GM18858 (cell line): ENCODE measurements around the gene COG6.
A peak's percentile ranks its signal among the peaks of the same experiment; 100 is the strongest.

Experiments used
- ATAC-seq: cut with Tn5 transposase; IDR thresholded peaks from one replicate; pipeline ENCODE4 v1.9.1; 2021; ENCODE audit not compliant: unreplicated experiment

COG6 gene

GRCh38 chr13:39655569-39656324 lies at the start of gene COG6:
TSS of gene COG6 (plus strand) at chr13:39655662. CDS start at chr13:39655727, 65 bp downstream.
- ATAC-seq: peak; percentile 90

GRCh38 chr13:39605677-39606320 lies 49.7 kb upstream of the COG6 start:
- no peak for ATAC-seq

DNA sequence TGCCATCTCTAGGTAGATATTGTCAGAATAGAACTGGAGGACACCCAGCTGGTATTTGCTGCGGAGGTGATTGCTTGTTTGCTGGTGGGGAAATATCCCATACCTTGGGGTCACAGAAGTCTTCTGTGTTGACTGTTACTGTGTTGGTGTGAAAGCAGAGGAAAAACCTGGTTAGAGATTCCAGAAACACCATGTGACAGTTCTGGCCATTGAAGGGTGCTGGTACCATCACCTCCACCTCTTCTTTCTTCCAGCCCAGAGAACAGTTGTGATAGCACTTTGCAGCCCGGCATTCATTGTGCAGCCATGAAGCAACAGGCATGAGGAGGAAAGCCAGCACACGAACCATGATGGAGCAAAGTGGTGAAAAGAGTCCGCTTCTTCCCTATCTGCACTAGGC lies 47.6 kb upstream of the COG6 start:
- ATAC-seq: no peak

DNA sequence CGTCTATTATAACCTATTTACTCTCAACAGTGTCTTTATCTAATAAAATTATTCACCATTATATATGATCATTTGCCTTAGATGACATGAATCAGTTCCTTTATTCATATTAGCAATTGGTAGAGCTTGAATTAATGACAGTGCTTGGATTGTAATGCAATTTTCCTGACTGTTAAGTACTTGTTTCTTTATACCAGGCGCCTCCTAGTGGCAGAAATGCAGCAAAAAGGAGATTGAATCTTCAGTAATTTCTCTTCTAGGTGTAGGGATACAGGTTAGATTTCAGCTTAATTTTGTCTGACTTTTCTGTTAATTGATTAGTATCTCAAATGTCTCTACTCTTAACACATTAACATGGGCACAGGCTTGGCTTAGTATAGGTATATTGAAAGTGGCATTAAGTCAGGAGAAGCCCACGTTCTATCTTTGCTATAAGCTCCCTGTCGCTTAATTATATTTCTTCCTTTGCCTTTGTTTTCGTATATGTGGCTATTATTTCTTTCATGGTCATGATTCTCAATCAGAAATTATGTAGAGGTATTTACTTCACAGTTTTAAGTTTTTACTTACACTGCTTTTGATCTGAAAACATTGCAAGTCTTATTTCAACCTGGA lies 43.3 kb upstream of the COG6 start:
- ATAC-seq: peak; percentile 49

DNA sequence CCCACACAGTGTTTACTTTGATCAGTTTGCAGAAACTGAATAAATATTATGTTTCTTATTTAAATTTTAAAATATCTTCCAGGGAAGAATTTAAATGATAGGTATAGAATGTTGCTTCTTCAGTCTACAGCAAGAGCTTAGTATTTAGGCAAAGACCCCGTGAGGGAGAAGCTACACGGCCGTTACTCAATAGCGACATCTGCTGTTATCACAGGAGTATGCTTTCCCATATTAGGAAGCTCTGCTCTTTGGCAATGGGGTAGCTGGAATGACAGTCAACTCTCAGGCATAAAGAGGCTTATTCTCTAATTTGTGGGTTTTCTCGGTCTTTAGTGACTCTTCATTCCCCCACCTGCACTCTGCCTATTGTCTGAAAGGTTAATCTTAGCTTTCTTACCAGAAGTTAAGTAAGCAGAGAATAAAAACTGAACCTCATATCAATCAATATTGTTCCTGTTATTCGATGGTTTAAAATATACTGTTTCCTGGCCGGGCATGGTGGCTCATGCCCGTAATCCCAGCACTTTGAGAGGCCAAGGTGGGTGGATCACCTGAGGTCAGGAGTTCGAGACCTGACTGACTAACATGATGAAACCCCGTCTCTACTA lies 39.3 kb upstream of the COG6 start:
- ATAC-seq: peak; percentile 62

DNA sequence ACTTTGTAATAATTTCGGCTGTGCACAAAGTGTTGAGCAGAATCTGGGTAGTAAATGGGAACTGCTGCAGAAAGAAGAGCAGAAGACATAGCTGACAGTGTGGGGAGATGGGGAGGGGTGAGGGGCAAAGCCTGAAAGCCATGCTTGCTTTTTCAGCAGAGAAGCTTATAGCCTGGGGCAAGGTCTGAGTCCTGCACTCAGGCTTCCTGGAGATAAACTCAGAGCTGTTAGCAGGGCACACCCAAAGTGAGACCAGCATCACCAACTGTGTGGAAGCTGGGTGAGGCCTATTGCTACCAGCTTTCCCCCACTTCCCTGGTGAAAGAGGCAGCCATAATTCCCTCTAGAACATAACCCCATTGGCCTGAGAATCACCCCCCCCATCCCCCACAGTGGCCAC lies 36.9 kb upstream of the COG6 start:
- no peak for ATAC-seq

- no peak for ATAC-seq
Observed at GRCh38 chr13:39623466-39623865, 32.0 kb upstream of the COG6 start.

DNA sequence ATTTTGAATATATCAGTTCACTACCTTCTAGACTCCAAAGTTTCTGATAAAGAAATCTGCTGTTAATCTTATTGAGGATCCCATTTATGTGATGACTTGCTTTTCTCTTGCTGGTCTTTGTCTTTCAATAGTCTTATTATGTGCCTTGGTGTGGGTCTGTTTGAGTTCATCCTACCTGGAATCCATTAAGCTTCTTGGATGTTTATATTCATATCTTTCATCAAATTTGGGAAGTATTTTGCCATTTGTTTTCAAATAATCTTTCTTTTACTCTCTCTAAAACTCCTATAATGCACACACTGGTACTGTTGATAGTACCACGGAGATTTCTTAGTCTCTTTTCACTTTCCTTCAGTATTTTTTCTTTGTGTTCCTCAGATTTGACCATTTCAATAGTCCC lies 24.2 kb upstream of the COG6 start:
- no peak for ATAC-seq

GRCh38 chr13:39632994-39633393 lies 22.5 kb upstream of the COG6 start:
- ATAC-seq: no peak

DNA sequence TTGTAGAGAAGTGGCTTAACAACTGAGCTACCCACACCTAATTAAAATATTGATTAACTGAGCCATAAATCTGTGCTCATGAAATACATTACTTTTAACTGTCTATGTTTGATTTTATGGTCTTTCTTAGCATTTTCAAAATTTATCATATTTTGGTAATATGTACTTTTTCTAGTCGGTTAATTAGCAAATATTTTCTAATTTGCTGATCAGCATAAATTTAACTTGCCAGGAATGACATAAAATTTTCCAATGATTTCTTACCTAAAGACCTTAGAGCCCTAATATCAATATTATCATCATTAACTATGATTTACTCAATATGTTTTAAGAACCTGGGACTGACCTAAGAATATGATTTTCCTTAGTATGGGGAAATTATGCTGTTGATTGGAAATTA lies 19.9 kb upstream of the COG6 start:
- no peak for ATAC-seq

GRCh38 chr13:39637890-39638289 lies 17.6 kb upstream of the COG6 start:
- ATAC-seq: no peak

DNA sequence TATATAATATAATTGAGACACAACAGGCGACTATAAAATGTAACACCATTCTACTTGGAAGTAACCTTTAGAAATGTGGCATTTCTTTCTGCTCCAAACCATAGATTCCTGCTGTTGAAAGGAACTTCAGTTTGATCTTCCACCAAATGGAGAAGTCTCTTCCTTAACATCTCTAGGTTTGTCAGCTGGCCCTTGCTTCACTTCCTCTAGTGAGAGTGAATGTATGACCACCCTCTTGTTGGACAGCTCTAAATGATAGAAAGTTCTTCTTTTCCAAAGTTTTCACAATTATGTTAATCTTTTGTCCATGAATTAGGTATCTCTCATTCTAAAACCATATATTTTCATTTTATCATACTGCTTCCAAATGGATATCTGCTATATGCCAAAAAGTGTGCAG lies 13.8 kb upstream of the COG6 start:
- no peak for ATAC-seq

- ATAC-seq: no peak
Observed at GRCh38 chr13:39646122-39646521, 9.3 kb upstream of the COG6 start.

GRCh38 chr13:39655041-39655568 lies 357 bp upstream of the COG6 start:
- ATAC-seq: peak; percentile 5

- ATAC-seq: peak; percentile 4
Observed at GRCh38 chr13:39656325-39656677, 839 bp downstream of the COG6 start.

GRCh38 chr13:39663508-39663907 lies 8.0 kb downstream of the COG6 start:
- no peak for ATAC-seq

DNA sequence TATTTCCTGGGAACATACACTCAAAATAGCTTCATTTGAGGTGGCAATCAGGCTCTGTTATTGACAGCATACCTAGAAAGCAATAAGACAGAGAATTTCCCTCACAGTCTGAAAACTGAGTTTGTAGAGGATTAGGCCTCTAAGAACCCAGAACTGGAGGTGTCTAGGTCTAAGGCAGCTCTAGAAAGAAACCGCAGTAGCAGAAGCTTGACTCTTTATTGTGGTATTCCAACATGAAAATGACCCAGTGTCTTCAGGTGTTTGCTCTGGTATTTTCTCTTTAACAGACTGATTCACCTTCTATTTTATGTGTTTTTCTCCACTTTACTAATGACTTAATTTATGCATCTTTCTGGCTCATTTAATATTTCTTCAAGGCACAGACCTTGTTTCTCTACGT lies 8.5 kb downstream of the COG6 start:
- ATAC-seq: no peak

- ATAC-seq: no peak
Observed at GRCh38 chr13:39665763-39666162, 10.3 kb downstream of the COG6 start.

DNA sequence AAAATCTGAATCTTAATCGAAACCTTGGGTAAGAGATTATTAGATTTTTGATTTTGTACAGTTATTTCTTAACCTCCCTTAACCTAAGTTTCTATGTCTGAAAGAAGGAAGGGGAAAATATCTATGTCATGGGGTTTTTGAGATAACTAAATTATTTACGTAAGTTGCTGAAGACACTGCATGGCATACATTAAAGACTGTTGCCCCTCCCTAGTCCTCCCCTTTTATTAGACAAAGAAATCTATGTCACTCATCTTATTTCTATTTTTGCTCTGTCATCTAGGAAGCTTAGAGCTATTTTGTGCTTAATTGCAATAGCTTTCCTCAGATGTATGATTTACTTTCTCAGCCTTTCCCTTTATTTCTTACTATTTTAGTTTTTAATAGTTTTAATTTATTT lies 15.0 kb downstream of the COG6 start:
- no peak for ATAC-seq

DNA sequence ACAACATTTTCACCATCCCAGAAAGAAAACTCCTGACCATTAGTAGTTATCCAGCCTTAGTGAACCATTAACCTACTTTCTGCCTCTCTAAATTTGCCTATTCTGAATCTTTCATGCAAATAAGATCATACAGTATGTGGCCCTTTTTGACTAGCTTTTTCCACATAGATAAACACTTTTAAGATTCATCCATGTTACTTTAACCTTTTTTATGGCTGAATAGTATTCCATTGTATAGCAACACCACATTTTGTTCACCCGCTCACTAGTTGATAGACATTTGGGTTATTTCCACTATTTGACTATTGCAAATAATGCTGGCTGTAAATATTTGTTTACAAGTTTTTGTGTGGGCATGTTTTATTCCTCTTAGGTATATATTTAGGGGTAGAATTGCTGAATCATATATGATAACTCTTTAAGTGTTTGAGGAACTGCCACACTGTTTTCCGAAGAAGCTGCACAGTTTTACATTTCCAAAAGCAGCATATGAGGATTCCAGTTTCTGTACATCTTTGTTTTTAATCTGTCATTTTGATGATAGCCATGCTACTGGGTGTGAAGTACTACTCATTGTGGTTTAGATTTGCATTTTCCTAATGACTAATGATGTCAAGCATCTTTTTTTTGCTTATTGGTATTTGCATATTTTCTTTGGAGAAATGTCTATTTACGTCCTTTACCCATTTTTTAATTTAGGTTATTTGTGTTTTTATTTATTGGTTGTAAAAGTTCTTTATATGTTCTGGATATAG lies 17.1 kb downstream of the COG6 start:
- no peak for ATAC-seq

DNA sequence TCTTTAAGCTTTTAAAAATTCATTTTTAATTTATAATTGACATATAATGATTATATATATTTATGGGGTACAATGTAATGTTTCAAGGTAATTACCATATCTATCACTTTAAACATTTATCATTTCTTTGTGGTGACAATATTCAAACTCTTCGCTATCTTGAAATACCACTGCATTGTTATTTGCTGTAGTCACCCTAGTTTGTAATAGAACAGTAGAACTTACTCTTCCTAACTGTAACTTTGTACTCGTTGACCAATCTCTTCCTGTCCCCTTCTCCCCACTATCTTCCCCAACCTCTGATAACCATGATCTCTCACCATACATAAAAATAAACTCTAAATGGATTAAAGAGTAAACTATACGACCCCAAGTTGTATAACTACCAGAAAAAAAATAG lies 20.4 kb downstream of the COG6 start:
- ATAC-seq: no peak
